Measurements from ENCODE around the gene THBS2. TPM values are rescaled to one million over a fixed set of nuclear protein-coding genes. Genes with fewer than 3 reads are reported as not detected.

The THBS2 gene
- total and polyA plus RNA-seq, 2 donors (not counting 3 experiments of a cell fraction or from before 2014, with no cell fraction given) = 0.08 TPM; not detected in 1

DNA sequence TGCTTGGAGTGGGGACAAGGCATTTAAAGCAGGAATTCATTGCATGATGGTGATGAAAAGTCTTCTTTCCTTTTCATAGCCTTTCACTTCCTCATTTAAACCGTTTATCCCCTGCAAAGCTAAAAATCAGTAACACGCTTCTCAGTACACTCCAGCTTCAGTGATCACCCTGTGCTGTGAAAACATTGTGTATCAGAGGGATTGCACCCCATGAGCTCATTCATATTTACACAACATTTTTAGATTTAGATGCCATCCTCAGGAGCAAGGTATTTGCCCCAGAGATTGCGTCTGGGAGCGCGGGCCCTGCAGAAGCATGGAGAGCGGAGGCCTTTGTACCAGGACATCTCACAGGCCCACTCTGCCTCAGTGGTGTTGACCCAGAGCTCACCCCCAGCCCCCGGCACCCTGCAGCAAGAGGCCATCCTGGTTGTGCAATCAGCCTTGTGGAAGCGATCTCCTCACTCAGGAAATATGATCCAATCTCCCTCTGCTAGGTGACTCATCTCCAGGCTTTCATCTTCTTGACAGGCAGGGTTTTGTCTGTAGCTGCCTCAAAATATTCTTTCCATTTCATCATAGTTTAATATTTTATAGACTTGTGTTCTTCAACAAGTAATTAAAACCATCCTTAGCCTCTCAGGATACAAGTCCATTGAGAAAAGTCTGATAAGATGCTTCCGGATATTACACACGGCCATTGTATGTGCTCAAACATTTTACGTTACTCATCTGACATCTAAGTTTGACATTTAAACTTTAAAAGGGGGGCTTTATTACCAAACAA lies 38.9 kb upstream of the THBS2 start:
- no peak overlapping the region for H3K9ac ChIP-seq (replicated peaks; ENCODE audit: extremely low read depth, insufficient read depth, low read length)
- POLR2A ChIA-PET = no interaction called here
- no peak overlapping the region for H2AFZ ChIP-seq (ENCODE audit: low read depth, low read length)
- H3K4me3 ChIP-seq (replicated peaks in 1 of 3; ENCODE audit: insufficient read depth in 1 of 3, low read depth in 1 of 3, low read length in 3 of 3) = no peak overlapping the region
- H3K9me1 ChIP-seq (replicated peaks; ENCODE audit: control insufficient read depth, extremely low read depth, insufficient read depth, low read length) = no peaks in the 10 kb centered on the region
- intact Hi-C loops (cut with micrococcal nuclease) (no loop called here), dilution Hi-C loops (cut with MboI; ENCODE audit: extremely low pct_ligation_motif_present, low sequenced_read_pairs) (no loop called here)
- no peaks in the 10 kb centered on the region for H3K27me3 ChIP-seq (ENCODE audit: control insufficient read depth in 2 of 2, insufficient read depth in 2 of 2, low read length in 2 of 2)
- peaks cover 2% of the 10 kb centered on the region for H3K9me3 ChIP-seq (replicated peaks; ENCODE audit: control insufficient read depth, insufficient read depth, low read length)
- BruUV-seq (replicated peaks) = no TSS peak
- H3K4me2 ChIP-seq (ENCODE audit: insufficient read depth, low read length) = no peak overlapping the region
- H4K20me1 ChIP-seq (replicated peaks; ENCODE audit: control insufficient read depth, extremely low read depth, insufficient read depth, low read length) = no peaks in the 10 kb centered on the region
- no peak for DNase-seq (ENCODE audit: low read depth, low spot score)
- CTCF ChIA-PET = no interaction called here
- TF ChIP-seq JUN (IDR thresholded peaks at IDR 0.05; ENCODE audit: borderline replicate concordance, insufficient read depth, insufficient read length, low read depth) = no peak
- TF ChIP-seq, protein P1, sequence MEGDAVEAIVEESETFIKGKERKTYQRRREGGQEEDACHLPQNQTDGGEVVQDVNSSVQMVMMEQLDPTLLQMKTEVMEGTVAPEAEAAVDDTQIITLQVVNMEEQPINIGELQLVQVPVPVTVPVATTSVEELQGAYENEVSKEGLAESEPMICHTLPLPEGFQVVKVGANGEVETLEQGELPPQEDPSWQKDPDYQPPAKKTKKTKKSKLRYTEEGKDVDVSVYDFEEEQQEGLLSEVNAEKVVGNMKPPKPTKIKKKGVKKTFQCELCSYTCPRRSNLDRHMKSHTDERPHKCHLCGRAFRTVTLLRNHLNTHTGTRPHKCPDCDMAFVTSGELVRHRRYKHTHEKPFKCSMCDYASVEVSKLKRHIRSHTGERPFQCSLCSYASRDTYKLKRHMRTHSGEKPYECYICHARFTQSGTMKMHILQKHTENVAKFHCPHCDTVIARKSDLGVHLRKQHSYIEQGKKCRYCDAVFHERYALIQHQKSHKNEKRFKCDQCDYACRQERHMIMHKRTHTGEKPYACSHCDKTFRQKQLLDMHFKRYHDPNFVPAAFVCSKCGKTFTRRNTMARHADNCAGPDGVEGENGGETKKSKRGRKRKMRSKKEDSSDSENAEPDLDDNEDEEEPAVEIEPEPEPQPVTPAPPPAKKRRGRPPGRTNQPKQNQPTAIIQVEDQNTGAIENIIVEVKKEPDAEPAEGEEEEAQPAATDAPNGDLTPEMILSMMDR (IDR thresholded peaks at IDR 0.05; ENCODE audit: extremely low read depth in 1 of 2, insufficient read depth in 1 of 2, low read depth in 1 of 2, low read length in 2 of 2) = no peak
- H3K36me3 ChIP-seq (ENCODE audit: control insufficient read depth in 2 of 2, extremely low read depth in 1 of 2, insufficient read depth in 2 of 2, low read length in 2 of 2) = no peaks in the 10 kb centered on the region
- H3K4me1 ChIP-seq (ENCODE audit: control insufficient read depth, extremely low read depth, insufficient read depth, low read length) = no peaks in the 10 kb centered on the region
- no peak for FAIRE-seq
- H3K27ac ChIP-seq (ENCODE audit: insufficient read depth, low read depth, low read length) = no peak overlapping the region
- H3K79me2 ChIP-seq (ENCODE audit: control insufficient read depth, insufficient read depth, low read length) = no peaks in the 10 kb centered on the region

DNA sequence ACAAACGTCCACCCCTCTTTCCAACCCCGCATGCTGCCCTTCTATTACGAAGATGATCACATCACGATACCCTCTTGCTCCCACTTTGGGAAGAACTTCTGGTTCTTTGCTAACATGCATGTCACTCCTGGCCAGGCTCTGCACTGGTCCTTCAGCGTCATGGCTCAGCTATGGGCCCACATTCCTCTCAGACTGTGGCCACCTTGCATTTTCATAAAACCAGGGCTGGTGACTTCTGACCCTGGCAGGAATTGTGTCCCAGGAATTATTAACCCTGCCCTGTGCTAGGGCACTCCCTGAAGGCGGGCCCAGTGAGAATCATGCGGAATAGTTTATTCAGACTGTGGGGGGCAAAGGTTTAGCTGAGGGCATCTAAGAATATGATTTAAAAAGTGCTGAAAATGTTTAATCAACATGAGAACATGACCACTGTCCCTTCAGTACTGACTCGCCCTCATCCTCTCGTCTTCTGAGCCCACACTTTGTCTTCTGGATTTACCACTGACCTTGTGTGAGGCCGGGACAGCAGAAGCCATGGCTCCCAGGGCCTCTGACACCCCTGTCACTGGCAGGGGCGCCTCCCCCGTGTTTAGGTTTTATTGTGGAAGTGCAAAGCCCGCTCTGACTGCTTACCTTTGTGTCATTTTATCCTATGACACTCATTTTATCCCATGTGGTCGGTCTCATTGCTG lies 38.1 kb upstream of the THBS2 start:
- Histone ChIP-seq H3K27ac (ENCODE audit: insufficient read depth, low read depth, low read length) (no peak overlapping the region), H3K9me3 (replicated peaks; ENCODE audit: control insufficient read depth, insufficient read depth, low read length) (peaks cover 2% of the 10 kb centered on the region), H3K36me3 (ENCODE audit: control insufficient read depth in 2 of 2, extremely low read depth in 1 of 2, insufficient read depth in 2 of 2, low read length in 2 of 2) (no peaks in the 10 kb centered on the region), H3K4me1 (ENCODE audit: control insufficient read depth, extremely low read depth, insufficient read depth, low read length) (no peaks in the 10 kb centered on the region), H3K9me1 (replicated peaks; ENCODE audit: control insufficient read depth, extremely low read depth, insufficient read depth, low read length) (no peaks in the 10 kb centered on the region), H3K9ac (replicated peaks; ENCODE audit: extremely low read depth, insufficient read depth, low read length) (no peak overlapping the region), H3K4me2 (ENCODE audit: insufficient read depth, low read length) (no peak overlapping the region), H4K20me1 (replicated peaks; ENCODE audit: control insufficient read depth, extremely low read depth, insufficient read depth, low read length) (no peaks in the 10 kb centered on the region), H3K79me2 (ENCODE audit: control insufficient read depth, insufficient read depth, low read length) (no peaks in the 10 kb centered on the region), H3K27me3 (ENCODE audit: control insufficient read depth in 2 of 2, insufficient read depth in 2 of 2, low read length in 2 of 2) (no peaks in the 10 kb centered on the region), H3K4me3 (replicated peaks in 1 of 3; ENCODE audit: insufficient read depth in 1 of 3, low read depth in 1 of 3, low read length in 3 of 3) (no peak overlapping the region), H2AFZ (ENCODE audit: low read depth, low read length) (no peak overlapping the region)
- FAIRE-seq (no peak), DNase-seq (ENCODE audit: low read depth, low spot score) (no peak)
- no TSS peak for BruUV-seq (replicated peaks)
- POLR2A ChIA-PET = no interaction called here
- CTCF ChIA-PET = no interaction called here
- dilution Hi-C loops (cut with MboI; ENCODE audit: extremely low pct_ligation_motif_present, low sequenced_read_pairs) = no loop called here
- TF ChIP-seq POLR2A (IDR thresholded peaks at IDR 0.05; ENCODE audit: low read depth, low read length) (no peak), FOS (IDR thresholded peaks at IDR 0.05; ENCODE audit: borderline replicate concordance, insufficient read depth, low read length) (no peak), POLR2AphosphoS5 (IDR thresholded peaks at IDR 0.05; ENCODE audit: insufficient read depth, low read depth, low read length) (no peak), MYC (IDR thresholded peaks at IDR 0.05; ENCODE audit: low read depth, low read length) (no peak), JUN (IDR thresholded peaks at IDR 0.05; ENCODE audit: borderline replicate concordance, insufficient read depth, insufficient read length, low read depth) (no peak), GATA2 (IDR thresholded peaks at IDR 0.05; ENCODE audit: insufficient read depth, insufficient read length, low read depth, low read length) (no peak)
- TF ChIP-seq, protein P1 (IDR thresholded peaks at IDR 0.05; ENCODE audit: extremely low read depth in 1 of 2, insufficient read depth in 1 of 2, low read depth in 1 of 2, low read length in 2 of 2) = no peak
- intact Hi-C loops (cut with micrococcal nuclease) = no loop called here
